GM19240 (cell line): ENCODE results near the gene PLXNA1.

ENCODE experiments used
- DNase-seq: peaks from one replicate; pipeline ENCODE4 v3.0.0; 2011; ENCODE audit warnings: low spot score; ENCODE audit not compliant: insufficient read length

The PLXNA1 gene

DNA sequence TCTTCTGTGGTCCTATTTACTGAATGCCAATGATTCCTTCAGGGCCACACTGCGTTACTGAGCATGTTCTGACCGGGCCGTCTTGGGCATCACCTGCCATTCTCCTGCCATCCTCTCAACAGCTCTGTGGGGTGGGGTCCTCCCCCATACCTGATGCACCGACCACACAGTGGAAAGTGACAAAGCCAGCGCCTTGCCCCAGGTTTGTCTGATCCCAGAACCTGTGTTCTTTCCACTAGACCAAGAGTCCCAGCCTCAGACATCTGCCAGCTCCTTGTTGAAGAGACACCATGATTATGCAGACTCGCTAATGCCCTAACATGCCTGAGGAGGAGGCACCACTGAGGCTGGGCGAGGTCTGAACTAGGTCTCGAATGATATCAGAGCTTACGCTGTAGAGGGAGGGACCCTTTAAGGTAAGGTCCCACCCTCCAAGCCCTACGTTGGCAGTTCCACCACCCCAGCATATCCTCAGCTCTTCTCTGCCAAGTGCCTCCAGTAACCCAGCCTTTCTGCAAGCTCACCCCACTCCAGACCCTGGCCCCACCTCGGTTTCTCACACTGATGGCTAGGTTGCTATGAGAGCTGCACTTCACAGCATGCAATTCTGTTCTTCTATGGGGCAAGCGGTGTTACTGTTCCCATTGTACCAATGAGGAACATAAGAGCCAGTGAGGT is 29.8 kb upstream of the PLXNA1 start:
- no peak for DNase-seq

DNA sequence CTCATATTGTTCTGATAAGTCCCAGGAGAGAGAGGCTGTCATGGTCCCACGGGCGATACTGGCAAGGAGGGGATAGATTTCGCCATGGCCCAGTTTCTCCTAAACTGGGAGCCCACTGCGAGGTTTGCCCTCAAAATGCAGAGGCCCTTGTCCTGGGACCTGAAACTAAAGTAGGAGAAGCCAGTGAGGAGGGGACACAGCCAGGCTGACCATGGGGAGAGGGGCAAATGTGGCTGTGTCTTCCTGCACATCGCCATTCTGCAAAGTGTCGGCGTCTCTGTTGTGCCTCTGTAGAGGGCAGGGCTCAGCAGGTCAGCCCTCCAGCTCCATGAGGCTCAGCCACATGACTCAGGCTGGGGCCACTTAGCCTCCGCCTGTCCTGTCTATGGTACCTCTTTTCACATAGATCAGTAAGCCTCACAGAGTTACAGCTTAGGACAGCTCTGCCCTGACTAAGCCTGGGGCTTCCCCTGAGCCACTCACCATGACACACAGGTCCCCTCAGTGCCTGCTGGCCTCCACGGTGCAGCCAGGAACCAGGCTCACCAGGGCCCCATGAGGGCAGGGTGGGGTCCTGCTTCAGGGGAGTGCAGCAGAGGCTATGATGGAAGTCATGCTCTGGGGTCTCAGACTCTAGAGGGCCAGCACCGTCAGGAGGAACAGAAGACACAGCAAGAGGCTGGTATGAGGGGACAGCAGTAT is 28.6 kb upstream of the PLXNA1 start:
- DNase-seq, result no peak

DNA sequence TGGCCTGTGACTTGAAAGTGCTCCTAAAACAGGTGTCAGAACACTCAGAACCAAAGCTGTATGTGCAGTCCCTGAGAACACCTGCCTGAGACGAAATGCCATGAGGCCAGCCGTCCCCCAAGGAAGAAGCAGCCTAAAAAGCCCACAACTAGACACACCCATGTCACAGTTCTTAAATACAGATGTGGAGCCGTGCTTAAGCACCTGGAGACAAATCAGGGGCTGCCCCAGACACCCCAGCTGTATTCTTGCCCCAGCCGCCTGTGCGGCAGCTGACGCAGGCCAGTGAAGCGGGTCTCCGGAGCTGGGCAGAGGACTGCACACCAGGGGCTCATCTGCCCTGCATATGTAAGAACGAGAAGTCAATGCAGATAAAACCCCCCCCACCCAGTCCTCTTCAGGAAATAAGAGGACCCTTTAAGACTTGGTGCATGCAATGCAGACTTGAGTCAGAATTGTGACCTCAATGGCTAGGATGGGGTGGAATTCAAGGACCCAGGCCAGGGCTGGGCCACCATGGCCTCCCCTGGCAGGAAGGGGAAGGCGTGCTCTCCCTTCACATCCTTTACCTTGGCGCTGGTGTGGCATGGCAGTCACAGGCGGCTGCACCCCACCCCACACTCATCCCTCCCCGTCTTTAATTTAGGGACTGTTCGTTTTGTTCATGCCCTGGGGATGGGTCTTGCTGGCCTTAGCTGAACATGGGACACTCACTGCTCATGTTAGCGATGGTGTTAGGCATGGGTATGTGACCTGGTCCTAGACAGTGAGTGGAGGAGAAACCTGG is 27.7 kb upstream of the PLXNA1 start:
- DNase-seq, result peak; percentile 29

DNA sequence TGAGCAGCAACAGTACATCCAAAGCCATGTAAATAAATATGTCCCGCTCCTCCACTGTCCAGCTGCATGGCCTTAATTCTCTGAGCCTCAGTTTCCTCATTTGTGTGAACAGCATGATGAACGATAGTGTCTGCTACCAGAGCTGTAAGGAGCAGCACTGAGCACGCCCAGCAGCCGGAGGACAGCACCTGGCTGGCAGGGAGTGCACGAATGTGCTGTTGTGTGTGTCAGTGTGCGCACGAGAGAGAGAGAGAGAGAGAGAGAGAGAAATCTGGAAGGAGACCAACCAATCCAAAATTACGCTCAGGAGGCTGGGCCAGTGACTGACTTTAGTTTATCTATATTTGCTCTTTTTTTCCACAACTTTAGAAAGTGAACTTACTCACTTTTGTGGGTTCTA is 26.6 kb upstream of the PLXNA1 start:
- DNase-seq, result no peak

DNA sequence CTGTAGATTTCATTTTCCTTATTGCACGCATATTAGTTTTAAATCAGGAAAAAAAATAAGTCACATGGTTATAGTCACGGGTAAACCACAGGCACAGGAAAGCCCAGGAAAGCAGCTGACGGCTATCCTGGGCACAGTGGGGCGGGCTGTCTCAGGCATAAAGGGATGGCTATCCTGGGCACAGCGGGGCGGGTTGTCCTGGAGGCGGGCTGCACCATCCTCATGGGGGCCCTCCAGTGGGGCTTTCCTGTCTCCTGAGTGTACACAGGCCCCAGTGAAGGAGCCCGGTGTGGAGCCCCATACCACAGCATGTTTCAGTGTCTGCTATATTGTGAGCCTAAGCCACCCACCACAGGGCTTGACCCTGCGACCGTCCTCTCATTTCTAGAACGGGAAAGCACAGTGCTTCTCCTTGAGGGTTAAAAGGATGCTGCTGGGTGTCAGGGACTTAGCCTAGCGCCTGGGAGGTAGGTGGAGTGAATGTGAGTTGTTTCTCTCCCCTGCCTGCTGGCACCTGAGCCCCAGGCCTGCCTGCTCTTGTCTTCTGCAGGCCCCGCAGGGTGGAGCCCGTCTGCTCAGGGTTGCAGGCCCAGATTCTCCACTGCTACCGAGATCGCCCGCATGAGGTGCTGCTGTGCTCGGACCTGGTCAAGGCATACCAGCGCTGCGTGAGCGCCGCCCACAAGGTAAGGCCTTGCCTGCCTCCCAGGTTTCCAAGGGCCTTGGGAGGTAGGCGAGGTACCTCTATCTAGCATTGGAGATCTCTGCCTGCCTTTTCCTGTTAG is 25.9 kb upstream of the PLXNA1 start:
- no peak for DNase-seq

DNA sequence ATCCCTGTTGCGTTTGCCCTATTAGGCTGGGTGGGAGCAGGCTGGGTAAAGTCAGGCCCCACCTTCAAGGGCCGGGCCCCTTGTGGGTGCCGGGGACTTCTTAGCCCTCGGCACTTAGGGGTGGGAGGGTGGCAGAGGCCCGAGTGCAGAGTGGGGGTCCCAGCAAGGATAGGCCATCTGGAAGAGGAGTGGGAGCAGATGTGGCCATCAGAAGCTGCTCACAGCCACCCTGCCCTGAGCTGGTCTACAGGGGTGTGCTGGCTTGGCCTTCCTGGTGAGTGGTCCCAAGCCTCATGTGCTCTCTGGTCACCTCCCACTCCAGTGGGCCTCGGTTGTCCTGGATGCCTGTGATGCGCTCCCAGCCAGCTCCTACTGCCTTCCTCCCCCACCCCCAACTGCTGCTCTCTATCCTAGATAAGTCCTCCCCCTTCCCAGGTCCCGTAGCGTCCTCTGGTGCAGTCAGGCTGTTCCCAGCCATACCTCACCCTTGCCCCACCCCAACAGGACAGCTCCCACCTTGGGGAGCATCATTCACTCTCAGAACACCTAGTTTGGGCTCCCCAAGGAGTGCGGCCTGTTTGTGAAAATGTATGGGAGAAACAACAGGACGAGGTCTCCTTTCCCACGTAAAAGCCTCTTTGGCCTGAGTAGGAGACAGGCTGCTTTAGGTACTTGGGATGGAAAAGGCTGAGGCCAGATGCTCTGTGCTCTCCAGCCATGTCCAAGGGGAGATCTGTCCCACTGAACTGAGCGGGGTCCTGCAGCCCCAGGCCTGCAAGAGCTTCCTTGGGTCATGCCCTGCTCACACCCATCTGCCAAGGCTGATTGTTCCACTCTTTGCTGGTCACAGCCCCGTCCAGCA is 24.9 kb upstream of the PLXNA1 start:
- DNase-seq, result no peak

DNA sequence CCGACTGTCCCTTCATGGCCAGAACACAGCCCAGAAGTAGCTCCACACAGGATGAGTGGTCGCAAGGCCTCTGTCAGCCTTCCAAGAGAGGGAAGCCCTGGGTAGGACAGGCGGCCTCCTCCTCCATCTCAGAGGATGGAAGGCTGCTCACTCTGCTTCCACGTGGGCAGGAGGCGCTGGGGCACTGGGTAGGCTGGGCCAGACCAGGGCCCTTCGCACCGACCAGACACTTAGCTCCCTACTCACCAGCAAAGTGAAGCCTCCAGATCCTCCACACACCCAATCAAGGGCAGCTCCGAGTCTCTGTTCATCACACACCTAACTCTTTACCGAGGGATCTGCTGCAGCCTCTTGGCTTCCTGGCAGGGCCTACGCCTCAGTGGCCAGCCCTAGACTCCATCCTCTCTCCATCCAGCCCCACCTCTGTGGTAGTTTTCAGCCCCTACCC is 24.3 kb upstream of the PLXNA1 start:
- no peak for DNase-seq

DNA sequence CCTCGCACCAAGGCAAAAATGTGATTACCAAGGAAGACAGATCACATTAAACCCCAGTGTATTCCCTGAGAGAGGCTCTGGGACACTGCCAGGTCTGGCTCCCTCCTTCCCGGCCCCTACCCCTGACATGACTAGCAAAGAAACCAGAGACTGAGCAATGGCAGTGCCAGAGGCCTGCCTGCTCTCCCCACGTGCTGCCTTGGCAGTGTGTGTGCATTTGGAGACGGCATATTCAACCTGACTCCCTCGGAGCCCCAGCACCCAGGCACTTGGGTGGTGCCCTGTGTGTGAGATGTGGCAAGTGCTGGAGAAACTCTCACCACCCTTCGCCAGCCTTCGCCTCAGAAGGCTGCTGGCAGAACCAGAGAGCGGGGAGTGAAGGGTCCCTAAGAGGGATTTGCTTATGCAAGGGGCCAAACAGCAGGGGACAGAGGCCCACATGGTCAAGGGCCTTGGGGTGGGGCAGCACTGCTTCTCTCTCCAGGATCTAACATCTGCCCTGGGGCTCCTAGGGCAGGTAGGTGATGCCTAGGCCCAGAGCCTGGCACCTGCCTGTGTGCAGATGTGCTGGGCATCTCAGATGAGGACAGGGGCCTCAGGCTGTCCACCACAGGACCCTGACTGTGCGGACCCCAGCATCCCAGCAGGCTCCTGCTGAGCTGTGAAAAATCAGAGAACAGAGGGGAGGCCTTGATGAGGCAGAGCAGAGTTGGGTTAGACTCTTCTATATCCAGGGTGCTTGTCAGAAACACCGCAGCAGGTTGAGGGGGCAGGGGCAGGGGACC is 23.6 kb upstream of the PLXNA1 start:
- DNase-seq, result no peak

DNA sequence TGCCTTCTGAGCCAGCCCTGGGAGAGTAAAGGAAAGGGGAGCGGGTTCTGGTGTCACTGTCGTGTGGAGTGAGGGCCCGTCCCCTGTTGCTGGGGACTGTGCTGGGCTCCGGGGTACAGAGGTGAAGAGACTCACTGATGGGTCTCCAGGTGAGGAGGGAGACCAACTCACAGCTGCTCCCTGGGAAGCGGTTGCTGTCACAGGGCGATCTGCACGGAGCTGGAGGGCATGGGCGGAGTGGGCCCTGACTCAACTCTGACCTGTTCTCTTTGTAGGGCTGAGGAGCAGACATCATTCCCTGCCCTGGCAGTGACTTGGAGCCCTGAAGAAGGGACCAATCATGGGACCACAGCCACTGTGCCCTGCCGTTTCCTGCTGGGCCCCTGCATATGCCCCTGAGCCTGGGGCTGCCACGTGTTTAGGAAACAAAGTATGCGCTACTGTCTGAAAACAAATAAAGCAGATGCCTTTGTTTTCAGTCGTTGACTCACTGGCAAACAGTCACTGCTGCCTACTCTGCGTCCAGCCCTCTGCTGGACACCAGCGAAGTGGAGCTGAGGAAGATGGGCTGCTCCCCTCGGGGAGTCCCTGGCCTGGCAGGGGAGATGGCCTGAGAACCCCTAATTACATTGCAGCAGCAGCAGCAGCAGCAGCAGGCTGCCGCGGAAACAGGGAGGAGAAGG is 22.9 kb upstream of the PLXNA1 start:
- DNase-seq, result no peak

DNA sequence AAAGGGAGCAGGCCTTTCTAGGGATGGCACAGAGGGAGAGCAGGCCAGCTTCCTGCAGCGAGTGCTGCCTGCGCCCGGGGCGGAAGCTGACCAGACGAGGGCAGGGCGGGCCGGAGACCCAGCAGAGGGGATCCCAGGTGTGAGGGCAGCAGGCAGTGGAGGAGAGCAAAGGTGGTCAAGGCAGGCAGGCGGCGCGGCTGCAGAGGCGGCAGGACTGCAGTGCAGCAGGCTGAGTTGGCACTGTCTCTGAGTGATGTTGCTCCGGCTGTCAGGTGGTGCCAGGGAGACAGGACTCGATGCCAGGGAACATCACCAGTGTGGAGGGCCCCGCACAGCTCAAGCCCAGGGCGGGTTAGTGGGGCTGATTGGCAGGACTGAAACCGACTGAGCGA is 22.3 kb upstream of the PLXNA1 start:
- no peak for DNase-seq

DNA sequence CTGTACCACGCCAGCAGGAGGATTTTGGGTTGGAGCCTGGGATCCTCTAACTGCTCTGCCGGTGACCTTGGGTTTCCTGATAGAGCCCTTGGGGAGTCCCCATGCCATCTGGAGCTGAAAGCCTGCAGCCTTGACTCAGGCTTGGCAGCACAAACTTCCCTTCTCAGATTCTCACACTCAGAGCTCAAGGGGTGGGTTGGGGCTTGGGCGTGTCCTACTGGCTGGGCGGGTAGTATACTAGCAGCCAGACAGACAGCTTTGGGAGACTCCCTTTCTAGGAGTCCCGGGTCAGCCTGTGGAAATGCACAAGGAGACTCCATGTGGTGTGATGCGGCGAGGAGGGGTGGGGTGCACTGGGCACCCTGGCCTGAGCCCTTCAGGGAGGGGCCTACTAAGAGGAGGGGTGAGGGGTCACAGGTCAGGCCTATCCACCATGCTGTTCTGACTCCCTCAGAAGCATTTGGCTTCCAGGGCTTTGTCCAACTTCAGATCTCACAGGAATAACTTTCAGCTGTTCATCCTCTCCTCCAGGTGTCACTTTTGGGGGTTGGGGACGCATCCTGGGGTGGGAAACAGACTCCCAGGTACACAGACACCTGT is 21.6 kb upstream of the PLXNA1 start:
- DNase-seq, result no peak

DNA sequence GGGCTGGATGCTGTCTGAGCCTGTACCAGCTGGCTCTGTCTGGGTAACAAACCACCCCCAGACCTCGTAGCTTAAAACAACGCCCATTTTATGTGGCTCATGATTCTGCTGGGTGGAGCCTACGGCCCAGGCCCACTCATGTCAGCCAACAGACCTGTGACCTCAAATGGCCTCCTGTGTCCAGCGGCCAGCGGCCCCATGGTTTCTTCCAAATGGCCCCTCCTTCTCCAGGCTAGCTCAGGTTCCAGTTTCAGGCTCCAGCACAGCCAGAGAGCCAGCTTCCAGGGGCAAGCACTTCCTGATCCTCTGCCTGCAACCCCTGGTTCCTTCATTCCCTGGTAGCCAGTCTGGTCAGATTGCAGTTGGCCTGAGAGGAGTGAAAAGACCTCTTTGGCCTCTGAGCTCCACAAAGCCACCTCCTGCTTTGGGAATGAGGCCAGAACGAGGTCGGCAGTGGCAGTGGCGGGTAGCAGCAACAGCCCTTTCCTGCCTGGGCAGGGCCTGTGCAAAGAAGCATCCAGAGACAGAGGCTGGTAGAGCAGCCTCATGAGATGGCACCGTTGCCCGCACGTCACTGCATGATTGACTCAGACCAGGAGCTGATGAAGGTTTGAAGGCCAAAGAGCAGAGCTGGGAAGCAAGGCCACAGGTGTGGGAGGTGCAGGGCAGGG is 21.0 kb upstream of the PLXNA1 start:
- DNase-seq, result no peak

DNA sequence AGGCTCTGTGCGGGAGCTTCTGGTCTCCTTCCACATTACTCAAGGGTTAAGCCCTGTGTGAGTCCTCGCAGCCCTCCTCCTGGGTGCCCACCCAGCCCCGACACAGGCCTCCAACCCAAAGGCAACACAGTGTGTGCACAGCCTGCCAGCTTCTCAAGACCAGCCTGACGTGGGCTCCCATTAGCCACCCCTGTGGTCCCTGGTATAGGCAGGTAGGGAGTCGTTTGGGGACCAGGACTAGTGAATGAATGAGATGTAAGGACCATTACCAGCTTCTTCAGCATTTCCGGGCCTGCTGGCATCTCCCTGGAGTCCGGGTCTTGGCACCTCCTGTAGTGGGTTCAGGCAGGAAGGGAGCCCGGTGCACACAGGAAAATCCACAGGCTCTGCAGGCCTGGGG is 20.2 kb upstream of the PLXNA1 start:
- no peak for DNase-seq

DNA sequence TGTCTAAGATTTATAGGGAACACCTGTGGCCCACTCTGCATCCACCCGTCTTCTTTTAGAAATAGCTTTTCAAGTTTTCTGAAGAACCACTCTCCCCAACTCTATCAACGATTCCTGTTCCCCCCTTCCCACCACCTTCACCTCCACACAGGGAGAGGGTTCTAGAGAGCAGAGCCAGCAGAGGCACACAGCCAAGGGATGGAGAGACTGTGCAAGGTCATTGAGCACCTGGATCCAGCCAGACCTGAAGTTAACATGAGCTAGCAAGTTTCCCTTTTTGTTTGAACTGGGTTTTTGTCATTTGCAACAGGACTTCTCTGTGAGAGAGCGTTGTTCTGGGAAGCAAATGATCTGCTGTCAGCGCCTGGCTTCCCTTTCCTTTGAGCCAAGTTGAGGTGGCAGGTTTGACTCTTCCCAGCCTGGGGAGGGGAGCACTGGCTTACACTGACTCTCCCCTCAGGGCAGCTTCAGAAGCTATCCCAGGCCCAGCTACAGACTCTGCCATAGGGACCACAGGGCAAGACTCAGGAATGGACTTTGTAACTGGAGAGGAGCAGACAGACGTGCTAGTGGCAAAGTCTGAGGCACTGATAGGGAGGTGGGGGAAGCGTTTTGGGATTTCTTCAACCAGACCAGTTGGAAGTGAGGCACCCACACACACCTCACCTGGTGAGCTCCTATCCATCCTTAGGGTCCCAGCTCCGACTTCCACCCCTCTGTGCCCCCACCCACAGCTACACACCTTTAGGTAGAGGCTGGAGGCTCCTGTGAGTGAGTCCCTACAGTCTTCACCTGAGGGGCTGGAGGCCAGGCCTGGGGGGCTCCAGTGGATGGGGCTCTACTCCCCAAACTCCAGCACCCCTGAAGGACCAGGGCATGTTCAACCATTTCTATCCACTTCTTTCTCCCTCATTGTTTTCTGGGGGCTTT is 19.4 kb upstream of the PLXNA1 start:
- no peak for DNase-seq

DNA sequence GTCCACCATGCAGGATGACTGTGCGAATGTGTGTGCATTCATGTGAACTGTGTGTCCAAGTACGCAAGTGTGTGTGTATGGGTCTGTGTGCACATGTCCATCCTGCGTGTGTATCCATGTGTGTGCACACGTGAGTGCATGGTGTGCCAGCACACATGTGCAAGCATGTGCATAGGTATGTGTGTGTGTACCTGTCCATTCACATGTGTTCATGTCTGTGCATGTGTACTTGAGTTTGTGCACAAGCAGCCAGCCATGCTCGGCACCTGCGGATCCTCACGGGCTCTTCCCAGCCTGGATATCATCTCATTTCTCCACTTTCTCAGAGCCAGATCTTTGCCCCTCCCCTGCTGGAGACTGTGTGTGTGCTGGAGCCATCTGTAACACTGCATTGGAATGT is 18.7 kb upstream of the PLXNA1 start:
- no peak for DNase-seq

DNA sequence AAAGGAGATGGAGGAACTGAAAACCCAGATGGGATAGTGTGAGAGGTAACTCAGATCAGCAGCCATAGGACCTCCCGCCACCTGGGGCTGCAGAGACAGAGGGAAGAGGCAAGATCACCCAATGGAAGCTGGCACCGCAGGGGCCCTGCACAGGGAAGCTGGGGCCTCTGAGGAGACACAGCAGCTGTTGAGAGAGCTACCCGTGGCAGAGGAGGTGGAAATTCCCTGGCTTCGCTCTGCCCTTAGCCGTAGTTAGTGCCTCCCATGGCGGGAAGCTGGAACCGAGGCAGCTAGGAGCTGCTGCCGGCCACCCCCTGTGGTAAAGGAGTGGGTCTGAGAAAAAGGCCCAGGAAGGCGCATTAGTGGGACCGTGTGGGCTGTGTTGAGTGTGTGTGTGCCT is 18.0 kb upstream of the PLXNA1 start:
- DNase-seq, result no peak

DNA sequence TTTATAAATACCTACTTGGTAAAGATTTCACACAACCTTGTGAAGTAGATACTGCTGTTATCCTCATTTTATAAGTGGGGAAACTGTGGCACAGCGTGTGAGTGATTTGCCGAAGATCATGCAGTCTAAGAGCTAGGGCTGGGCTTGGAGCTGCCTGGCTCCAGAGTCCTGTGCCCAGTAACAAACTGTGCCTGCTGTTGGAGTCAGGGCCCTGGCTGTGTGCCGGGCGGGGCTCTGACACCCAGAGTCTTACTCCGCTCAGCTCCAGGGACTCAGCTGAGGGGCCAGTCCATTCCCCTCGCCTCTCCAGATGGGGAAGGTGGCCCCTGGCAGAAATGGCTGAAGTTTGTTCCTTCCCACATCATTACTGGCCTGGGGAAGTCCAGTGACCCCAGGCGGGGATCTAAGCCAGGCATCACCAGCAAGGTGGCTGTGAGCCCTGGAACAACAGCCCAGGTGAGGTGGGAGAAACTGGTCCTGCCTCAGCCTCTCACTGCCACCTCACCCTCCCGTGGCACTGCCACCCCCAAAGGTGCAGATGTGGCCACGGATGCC is 17.3 kb upstream of the PLXNA1 start:
- DNase-seq, result no peak
